Thoracic aorta (tissue), 2 donors: ENCODE results near the gene CEP44. TPM values are rescaled to one million over a fixed set of nuclear protein-coding genes. Genes with fewer than 3 reads are reported as not detected.

Experiments used
- ATAC-seq: fragments of 150-250 bp; one replicate; pipeline ENCODE4 v1.8.0; 2017; ENCODE audit warnings: low read depth; ENCODE audit not compliant: insufficient number of reproducible peaks, low FRiP score
- DNase-seq: peaks from one replicate; pipeline ENCODE4 v3.0.0-alpha.2; 2020; ENCODE audit warnings: low spot score
- H3K27ac ChIP-seq, 2 donors: fragments of 200-600 bp; sonication (generic); 1 replicate in 1 of 2; 2 replicates in 1 of 2; pipeline ENCODE4 v1.5.1; 2016; ENCODE audit warnings: mild to moderate bottlenecking in 2 of 2, moderate library complexity in 2 of 2
- H3K27me3 ChIP-seq: fragments of 200-600 bp; sonication (generic); replicated peaks from 2 replicates; pipeline ENCODE4 v1.6.0; 2016; ENCODE audit warnings: mild to moderate bottlenecking; ENCODE audit not compliant: insufficient read depth
- H3K36me3 ChIP-seq: fragments of 200-600 bp; sonication (generic); one replicate; pipeline ENCODE4 v1.5.1; 2016
- H3K4me1 ChIP-seq, 2 donors: fragments of 200-600 bp; sonication (generic); 1 replicate in 1 of 2; 2 replicates in 1 of 2; pipeline versions ENCODE4 v1.5.1 to v1.6.0; 2016; ENCODE audit warnings: low read depth in 2 of 2, mild to moderate bottlenecking in 1 of 2; ENCODE audit not compliant: control insufficient read depth in 1 of 2
- H3K4me3 ChIP-seq: fragments of 200-600 bp; sonication (generic); 2 replicates; pipeline ENCODE4 v1.5.1; 2016; ENCODE audit warnings: mild to moderate bottlenecking
- H3K9me3 ChIP-seq: fragments of 200-600 bp; sonication (generic); 2 replicates; pipeline ENCODE4 v1.5.1; 2016
- total RNA-seq, 2 donors: library from RNA; depleted of rRNA; stranded (reverse); fragments of >200 nt; gene quantifications; one replicate each; pipeline versions ENCODE4 v1.1.0 to v1.2.3, GENCODE V29; 2016
- TF ChIP-seq, protein P1 (sequence below): fragments of 200-600 bp; sonication (generic); IDR thresholded peaks from one replicate; pipeline ENCODE4 v1.5.1; 2019; ENCODE audit warnings: antibody characterized with exemption

CEP44 gene
- total RNA-seq, 2 donors from 2014 or later: 15.3 to 18.2 TPM

DNA sequence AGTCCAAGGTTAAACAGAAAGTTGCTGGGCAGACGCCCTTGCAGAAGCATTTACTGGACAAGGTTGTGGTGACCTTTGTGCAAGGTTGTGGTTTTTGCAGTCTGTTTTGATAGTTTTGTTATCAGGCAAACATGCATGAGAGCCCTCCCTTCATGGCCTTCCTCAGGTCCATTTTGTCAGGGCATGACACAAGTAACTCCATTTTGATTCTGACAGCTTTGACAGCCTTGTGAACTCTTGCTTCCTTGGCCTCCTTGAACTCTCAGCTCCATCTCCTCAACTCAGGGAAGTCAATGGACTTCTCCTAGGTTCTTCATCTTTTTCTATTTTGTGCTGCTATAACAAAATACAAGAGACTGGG is 97.7 kb downstream of the CEP44 start:
- no peaks in the 10 kb centered on the region for H3K36me3 ChIP-seq
- no peak overlapping the region for H3K4me3 ChIP-seq
- H3K27ac ChIP-seq: no peak overlapping the region
- no peaks in the 10 kb centered on the region for H3K9me3 ChIP-seq
- TF ChIP-seq, protein P1, sequence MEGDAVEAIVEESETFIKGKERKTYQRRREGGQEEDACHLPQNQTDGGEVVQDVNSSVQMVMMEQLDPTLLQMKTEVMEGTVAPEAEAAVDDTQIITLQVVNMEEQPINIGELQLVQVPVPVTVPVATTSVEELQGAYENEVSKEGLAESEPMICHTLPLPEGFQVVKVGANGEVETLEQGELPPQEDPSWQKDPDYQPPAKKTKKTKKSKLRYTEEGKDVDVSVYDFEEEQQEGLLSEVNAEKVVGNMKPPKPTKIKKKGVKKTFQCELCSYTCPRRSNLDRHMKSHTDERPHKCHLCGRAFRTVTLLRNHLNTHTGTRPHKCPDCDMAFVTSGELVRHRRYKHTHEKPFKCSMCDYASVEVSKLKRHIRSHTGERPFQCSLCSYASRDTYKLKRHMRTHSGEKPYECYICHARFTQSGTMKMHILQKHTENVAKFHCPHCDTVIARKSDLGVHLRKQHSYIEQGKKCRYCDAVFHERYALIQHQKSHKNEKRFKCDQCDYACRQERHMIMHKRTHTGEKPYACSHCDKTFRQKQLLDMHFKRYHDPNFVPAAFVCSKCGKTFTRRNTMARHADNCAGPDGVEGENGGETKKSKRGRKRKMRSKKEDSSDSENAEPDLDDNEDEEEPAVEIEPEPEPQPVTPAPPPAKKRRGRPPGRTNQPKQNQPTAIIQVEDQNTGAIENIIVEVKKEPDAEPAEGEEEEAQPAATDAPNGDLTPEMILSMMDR: no peak
- no peak for DNase-seq
- H3K27me3 ChIP-seq: no peaks in the 10 kb centered on the region
- no peak for ATAC-seq
- H3K4me1 ChIP-seq: no peaks in the 10 kb centered on the region

Other genes starting within 250 kb of the CEP44 start
- 10 to 100 TPM; 19.6 to 25.5 TPM for gene FBXO8, start 244 bp upstream of the CEP44 start, total RNA-seq
- gene HPGD, start 238.6 kb downstream of the CEP44 start, total RNA-seq: 1 to 10 TPM; 3.4 to 6.5 TPM